ENCODE results near the gene TRIM9. TPM values are rescaled to one million over a fixed set of nuclear protein-coding genes. Genes with fewer than 3 reads are reported as not detected.
A peak's percentile ranks its signal among the peaks of the same experiment; 100 is the strongest.

TRIM9 gene
- total and polyA plus RNA-seq, 9 of the 15 experiments (the other 6 are each of a cell fraction or from before 2014, with no cell fraction given), result 0.03 to 0.15 (median 0.04) TPM; not detected in 4

DNA sequence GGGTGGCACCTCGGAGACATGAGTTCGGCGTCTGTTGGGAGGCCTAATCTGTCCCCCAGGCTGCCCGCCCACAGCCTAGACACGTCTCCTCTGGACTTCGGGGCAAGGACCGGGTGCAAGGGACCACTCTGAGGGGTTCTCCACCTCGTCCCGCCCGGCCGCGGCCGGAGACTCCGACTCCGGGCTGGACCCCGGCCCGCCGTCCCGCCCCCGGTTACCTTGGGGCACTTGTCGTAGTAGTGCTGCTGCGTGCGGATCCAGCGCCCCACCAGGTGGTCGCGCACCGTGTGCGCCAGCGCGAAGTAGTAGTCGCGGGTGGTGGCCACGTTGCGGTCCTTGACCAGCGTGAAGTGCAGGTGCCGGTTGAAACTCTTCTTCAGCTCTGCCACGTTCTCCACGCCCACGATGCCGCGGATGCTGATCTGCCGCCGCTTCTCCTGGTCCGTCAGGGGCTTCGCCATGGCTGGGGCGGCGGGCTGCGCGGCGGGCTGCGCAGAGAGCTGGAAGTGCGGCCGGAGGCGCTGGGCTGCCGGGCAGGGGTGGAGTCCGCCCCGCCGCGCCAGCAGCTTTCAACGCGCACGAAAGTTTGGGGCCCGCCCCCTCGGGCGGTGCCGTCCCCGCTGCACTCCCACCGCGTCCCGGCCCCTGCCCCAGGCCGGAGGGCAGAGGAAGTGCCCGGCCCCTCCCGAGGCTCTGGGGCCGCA is 150.8 kb downstream of the TRIM9 start, which contains the start of gene PYGL (continued):
- TF ChIP-seq, protein P1, sequence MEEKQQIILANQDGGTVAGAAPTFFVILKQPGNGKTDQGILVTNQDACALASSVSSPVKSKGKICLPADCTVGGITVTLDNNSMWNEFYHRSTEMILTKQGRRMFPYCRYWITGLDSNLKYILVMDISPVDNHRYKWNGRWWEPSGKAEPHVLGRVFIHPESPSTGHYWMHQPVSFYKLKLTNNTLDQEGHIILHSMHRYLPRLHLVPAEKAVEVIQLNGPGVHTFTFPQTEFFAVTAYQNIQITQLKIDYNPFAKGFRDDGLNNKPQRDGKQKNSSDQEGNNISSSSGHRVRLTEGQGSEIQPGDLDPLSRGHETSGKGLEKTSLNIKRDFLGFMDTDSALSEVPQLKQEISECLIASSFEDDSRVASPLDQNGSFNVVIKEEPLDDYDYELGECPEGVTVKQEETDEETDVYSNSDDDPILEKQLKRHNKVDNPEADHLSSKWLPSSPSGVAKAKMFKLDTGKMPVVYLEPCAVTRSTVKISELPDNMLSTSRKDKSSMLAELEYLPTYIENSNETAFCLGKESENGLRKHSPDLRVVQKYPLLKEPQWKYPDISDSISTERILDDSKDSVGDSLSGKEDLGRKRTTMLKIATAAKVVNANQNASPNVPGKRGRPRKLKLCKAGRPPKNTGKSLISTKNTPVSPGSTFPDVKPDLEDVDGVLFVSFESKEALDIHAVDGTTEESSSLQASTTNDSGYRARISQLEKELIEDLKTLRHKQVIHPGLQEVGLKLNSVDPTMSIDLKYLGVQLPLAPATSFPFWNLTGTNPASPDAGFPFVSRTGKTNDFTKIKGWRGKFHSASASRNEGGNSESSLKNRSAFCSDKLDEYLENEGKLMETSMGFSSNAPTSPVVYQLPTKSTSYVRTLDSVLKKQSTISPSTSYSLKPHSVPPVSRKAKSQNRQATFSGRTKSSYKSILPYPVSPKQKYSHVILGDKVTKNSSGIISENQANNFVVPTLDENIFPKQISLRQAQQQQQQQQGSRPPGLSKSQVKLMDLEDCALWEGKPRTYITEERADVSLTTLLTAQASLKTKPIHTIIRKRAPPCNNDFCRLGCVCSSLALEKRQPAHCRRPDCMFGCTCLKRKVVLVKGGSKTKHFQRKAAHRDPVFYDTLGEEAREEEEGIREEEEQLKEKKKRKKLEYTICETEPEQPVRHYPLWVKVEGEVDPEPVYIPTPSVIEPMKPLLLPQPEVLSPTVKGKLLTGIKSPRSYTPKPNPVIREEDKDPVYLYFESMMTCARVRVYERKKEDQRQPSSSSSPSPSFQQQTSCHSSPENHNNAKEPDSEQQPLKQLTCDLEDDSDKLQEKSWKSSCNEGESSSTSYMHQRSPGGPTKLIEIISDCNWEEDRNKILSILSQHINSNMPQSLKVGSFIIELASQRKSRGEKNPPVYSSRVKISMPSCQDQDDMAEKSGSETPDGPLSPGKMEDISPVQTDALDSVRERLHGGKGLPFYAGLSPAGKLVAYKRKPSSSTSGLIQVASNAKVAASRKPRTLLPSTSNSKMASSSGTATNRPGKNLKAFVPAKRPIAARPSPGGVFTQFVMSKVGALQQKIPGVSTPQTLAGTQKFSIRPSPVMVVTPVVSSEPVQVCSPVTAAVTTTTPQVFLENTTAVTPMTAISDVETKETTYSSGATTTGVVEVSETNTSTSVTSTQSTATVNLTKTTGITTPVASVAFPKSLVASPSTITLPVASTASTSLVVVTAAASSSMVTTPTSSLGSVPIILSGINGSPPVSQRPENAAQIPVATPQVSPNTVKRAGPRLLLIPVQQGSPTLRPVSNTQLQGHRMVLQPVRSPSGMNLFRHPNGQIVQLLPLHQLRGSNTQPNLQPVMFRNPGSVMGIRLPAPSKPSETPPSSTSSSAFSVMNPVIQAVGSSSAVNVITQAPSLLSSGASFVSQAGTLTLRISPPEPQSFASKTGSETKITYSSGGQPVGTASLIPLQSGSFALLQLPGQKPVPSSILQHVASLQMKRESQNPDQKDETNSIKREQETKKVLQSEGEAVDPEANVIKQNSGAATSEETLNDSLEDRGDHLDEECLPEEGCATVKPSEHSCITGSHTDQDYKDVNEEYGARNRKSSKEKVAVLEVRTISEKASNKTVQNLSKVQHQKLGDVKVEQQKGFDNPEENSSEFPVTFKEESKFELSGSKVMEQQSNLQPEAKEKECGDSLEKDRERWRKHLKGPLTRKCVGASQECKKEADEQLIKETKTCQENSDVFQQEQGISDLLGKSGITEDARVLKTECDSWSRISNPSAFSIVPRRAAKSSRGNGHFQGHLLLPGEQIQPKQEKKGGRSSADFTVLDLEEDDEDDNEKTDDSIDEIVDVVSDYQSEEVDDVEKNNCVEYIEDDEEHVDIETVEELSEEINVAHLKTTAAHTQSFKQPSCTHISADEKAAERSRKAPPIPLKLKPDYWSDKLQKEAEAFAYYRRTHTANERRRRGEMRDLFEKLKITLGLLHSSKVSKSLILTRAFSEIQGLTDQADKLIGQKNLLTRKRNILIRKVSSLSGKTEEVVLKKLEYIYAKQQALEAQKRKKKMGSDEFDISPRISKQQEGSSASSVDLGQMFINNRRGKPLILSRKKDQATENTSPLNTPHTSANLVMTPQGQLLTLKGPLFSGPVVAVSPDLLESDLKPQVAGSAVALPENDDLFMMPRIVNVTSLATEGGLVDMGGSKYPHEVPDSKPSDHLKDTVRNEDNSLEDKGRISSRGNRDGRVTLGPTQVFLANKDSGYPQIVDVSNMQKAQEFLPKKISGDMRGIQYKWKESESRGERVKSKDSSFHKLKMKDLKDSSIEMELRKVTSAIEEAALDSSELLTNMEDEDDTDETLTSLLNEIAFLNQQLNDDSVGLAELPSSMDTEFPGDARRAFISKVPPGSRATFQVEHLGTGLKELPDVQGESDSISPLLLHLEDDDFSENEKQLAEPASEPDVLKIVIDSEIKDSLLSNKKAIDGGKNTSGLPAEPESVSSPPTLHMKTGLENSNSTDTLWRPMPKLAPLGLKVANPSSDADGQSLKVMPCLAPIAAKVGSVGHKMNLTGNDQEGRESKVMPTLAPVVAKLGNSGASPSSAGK (IDR thresholded peaks at IDR 0.05), result peak; percentile 88
- TF ChIP-seq CTBP1 (IDR thresholded peaks at IDR 0.05; ENCODE audit: borderline replicate concordance), result peak; percentile 79
- TF ChIP-seq, protein P2, sequence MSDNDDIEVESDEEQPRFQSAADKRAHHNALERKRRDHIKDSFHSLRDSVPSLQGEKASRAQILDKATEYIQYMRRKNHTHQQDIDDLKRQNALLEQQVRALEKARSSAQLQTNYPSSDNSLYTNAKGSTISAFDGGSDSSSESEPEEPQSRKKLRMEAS (CRISPR knock-in tag; IDR thresholded peaks at IDR 0.05), result peak; percentile 81
- TF ChIP-seq, protein P3, sequence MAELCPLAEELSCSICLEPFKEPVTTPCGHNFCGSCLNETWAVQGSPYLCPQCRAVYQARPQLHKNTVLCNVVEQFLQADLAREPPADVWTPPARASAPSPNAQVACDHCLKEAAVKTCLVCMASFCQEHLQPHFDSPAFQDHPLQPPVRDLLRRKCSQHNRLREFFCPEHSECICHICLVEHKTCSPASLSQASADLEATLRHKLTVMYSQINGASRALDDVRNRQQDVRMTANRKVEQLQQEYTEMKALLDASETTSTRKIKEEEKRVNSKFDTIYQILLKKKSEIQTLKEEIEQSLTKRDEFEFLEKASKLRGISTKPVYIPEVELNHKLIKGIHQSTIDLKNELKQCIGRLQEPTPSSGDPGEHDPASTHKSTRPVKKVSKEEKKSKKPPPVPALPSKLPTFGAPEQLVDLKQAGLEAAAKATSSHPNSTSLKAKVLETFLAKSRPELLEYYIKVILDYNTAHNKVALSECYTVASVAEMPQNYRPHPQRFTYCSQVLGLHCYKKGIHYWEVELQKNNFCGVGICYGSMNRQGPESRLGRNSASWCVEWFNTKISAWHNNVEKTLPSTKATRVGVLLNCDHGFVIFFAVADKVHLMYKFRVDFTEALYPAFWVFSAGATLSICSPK (IDR thresholded peaks at IDR 0.05; ENCODE audit: borderline replicate concordance), result no peak
- TF ChIP-seq POLR2A (conservative IDR thresholded peaks at IDR 0.05), result peak; percentile 63
- TF ChIP-seq SP1 (CRISPR knock-in tag; IDR thresholded peaks at IDR 0.05), result peak; percentile 9; the same call in 1 of the 2 replicates
- peak; percentile 19; the same call in 1 of the 2 replicates for TF ChIP-seq THAP12 (CRISPR knock-in tag; IDR thresholded peaks at IDR 0.05)
- TF ChIP-seq ETV5 (CRISPR knock-in tag; IDR thresholded peaks at IDR 0.05; ENCODE audit: low read depth), result 0 out of 2 replicates have a peak, but pooled peaks have one; percentile 32
- TF ChIP-seq MED1 (CRISPR knock-in tag; IDR thresholded peaks at IDR 0.05; ENCODE audit: borderline replicate concordance), result no peak

Data from K562 (cell line).